MM.1S (cell line): ENCODE results near the gene CDKL1.

Experiments
- DNase-seq: peaks from one replicate; pipeline ENCODE4 v3.0.0-alpha.2; 2015
- H2AFZ ChIP-seq: fragments of 300-600 bp; sonication (generic); 2 replicates; pipeline ENCODE4 v1.6.0; 2016; ENCODE audit warnings: antibody characterized with exemption, low read length
- H3F3A ChIP-seq: fragments of 300-600 bp; sonication (generic); 2 replicates; pipeline ENCODE4 v1.6.1; 2016; ENCODE audit warnings: mild to moderate bottlenecking, antibody characterized with exemption, low read length, moderate library complexity, mixed read lengths; ENCODE audit not compliant: insufficient read depth
- H3K27ac ChIP-seq: fragments of 300-600 bp; sonication (generic); 2 replicates; pipeline ENCODE4 v1.5.1; 2016; ENCODE audit warnings: mild to moderate bottlenecking, low read length
- H3K27me3 ChIP-seq: fragments of 300-600 bp; sonication (generic); replicated peaks from 2 replicates; pipeline ENCODE4 v1.6.0; 2016; ENCODE audit warnings: low read length; ENCODE audit not compliant: insufficient read depth
- H3K36me3 ChIP-seq: fragments of 300-600 bp; sonication (generic); replicated peaks from 2 replicates; pipeline ENCODE4 v1.6.1; 2016; ENCODE audit warnings: mild to moderate bottlenecking, low read length, mixed read lengths; ENCODE audit not compliant: insufficient read depth
- H3K4me1 ChIP-seq: fragments of 300-600 bp; sonication (generic); 2 replicates; pipeline ENCODE4 v1.6.1; 2016; ENCODE audit warnings: low read length, mixed read lengths
- H3K4me2 ChIP-seq: fragments of 300-600 bp; sonication (generic); 2 replicates; pipeline ENCODE4 v1.6.0; 2016; ENCODE audit warnings: low read depth, low read length
- H3K4me3 ChIP-seq: fragments of 300-600 bp; sonication (generic); 2 replicates; pipeline ENCODE4 v1.5.1; 2016; ENCODE audit warnings: low read length, mixed read lengths
- H3K79me2 ChIP-seq: fragments of 300-600 bp; sonication (generic); 2 replicates; pipeline ENCODE4 v1.6.1; 2016; ENCODE audit warnings: mixed run types, low read length, mixed read lengths
- H3K9ac ChIP-seq: fragments of 300-600 bp; sonication (generic); 2 replicates; pipeline ENCODE4 v1.6.1; 2016; ENCODE audit warnings: low read length, mixed read lengths
- H3K9me2 ChIP-seq: fragments of 300-600 bp; sonication (generic); replicated peaks from 2 replicates; pipeline ENCODE4 v1.6.1; 2016; ENCODE audit warnings: mild to moderate bottlenecking, low read length, mixed read lengths; ENCODE audit not compliant: insufficient read depth
- H3K9me3 ChIP-seq: fragments of 300-600 bp; sonication (generic); replicated peaks from 2 replicates; pipeline ENCODE4 v1.6.1; 2016; ENCODE audit warnings: mild to moderate bottlenecking, low read length, mixed read lengths; ENCODE audit not compliant: insufficient read depth
- H4K20me1 ChIP-seq: fragments of 300-600 bp; sonication (generic); 2 replicates; pipeline ENCODE4 v1.6.1; 2016; ENCODE audit warnings: mild to moderate bottlenecking, low read length, moderate library complexity, mixed read lengths; ENCODE audit not compliant: insufficient read depth
- CTCF ChIP-seq: fragments of 300-600 bp; sonication (generic); IDR thresholded peaks from 2 replicates; pipeline ENCODE4 v1.5.1; 2016; ENCODE audit warnings: antibody characterized with exemption, low read length, mixed read lengths
- EZH2 ChIP-seq: fragments of 300-600 bp; sonication (generic); optimal IDR thresholded peaks from 2 replicates; pipeline ENCODE3; 2017; ENCODE audit warnings: low read depth, mild to moderate bottlenecking, antibody characterized with exemption, low read length, mixed read lengths
- EZH2phosphoT487 ChIP-seq: fragments of 300-600 bp; sonication (generic); IDR thresholded peaks from 2 replicates; pipeline ENCODE4 v1.6.1; 2018; ENCODE audit warnings: antibody characterized with exemption, low read length

CDKL1 gene

DNA sequence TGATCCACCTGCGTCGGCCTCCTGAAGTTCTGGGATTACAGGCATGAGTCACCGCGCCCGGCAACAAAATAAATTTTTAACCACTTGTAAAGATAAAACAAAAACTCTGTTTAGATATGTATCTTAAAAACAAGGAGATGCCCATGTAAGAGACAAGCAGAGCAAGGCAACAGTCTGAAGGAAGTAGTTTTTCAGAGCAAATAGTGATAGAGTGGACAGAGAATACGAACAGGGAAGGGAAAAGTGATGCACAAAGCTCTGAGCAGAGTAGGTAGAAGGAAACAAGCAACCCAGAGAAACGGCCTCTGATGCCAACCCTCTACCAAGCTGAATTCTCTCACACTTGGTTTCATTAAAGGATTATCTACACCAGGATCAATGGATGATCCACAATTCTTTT is 24.8 kb upstream of the CDKL1 start:
- Histone ChIP-seq H3K27me3 (no peaks in the 10 kb centered on the region), H3F3A (no peaks in the 10 kb centered on the region), H3K9me3 (no peaks in the 10 kb centered on the region), H3K9ac (no peak overlapping the region), H3K4me1 (no peaks in the 10 kb centered on the region), H3K79me2 (no peaks in the 10 kb centered on the region), H3K4me2 (no peak overlapping the region), H3K9me2 (no peaks in the 10 kb centered on the region), H4K20me1 (no peaks in the 10 kb centered on the region), H3K36me3 (no peaks in the 10 kb centered on the region), H3K4me3 (no peak overlapping the region), H2AFZ (no peak overlapping the region), H3K27ac (no peak overlapping the region)
- TF ChIP-seq CTCF (no peak), EZH2 (no peak), EZH2phosphoT487 (no peak)
- DNase-seq, result no peak

DNA sequence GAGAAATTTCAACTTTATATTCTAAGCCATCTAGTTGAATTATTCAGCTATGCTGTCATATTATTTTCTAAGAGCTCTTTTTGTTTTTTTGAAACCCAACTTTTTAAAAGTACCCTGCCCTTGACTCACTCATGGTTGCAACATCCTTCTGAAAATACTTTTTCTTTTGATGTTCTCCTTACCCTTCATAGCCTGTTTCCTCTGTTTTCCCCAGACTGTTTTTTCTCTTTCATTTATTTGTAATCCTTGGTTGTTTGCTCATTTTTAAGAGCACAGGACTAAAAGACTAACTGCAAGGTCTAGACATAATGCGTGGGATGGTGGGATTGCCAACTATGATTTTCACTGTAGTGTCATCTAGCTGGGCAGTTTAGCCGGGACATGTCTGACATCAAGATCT is 21.2 kb upstream of the CDKL1 start:
- Histone ChIP-seq H3K4me3 (no peak overlapping the region), H3K27me3 (no peaks in the 10 kb centered on the region), H3K79me2 (no peaks in the 10 kb centered on the region), H4K20me1 (no peaks in the 10 kb centered on the region), H3K9me3 (no peaks in the 10 kb centered on the region), H2AFZ (no peak overlapping the region), H3F3A (no peaks in the 10 kb centered on the region), H3K36me3 (no peaks in the 10 kb centered on the region), H3K27ac (no peak overlapping the region), H3K4me1 (no peaks in the 10 kb centered on the region), H3K9ac (no peak overlapping the region), H3K4me2 (no peak overlapping the region), H3K9me2 (no peaks in the 10 kb centered on the region)
- TF ChIP-seq EZH2 (no peak), CTCF (no peak), EZH2phosphoT487 (no peak)
- DNase-seq, result no peak

GRCh38 chr14:50410921-50411320 is 14.2 kb upstream of the CDKL1 start:
- no peak for DNase-seq

More at GRCh38 chr14:50410921-50411320, 14.2 kb upstream of the CDKL1 start:
- no peak overlapping the region for H3K4me3 ChIP-seq
- no peaks in the 10 kb centered on the region for H3F3A ChIP-seq
- no peaks in the 10 kb centered on the region for H3K9me3 ChIP-seq
- H3K4me1 ChIP-seq, result no peaks in the 10 kb centered on the region
- H4K20me1 ChIP-seq, result no peaks in the 10 kb centered on the region
- H3K9ac ChIP-seq, result no peak overlapping the region
- no peaks in the 10 kb centered on the region for H3K27me3 ChIP-seq
- no peaks in the 10 kb centered on the region for H3K79me2 ChIP-seq
- H2AFZ ChIP-seq, result no peak overlapping the region
- H3K9me2 ChIP-seq, result no peaks in the 10 kb centered on the region
- H3K27ac ChIP-seq, result no peak overlapping the region
- no peak overlapping the region for H3K4me2 ChIP-seq
- H3K36me3 ChIP-seq, result no peaks in the 10 kb centered on the region
- TF ChIP-seq CTCF (no peak), EZH2 (no peak), EZH2phosphoT487 (no peak)
